SK-N-MC (cell line): ENCODE measurements around the gene PLEKHG1.

Experiments
- EZH2 ChIP-seq: fragments of 200-600 bp; sonication (generic); IDR thresholded peaks from one replicate; pipeline ENCODE4 v1.6.1; 2017; ENCODE audit warnings: antibody characterized with exemption
- POLR2AphosphoS5 ChIP-seq: IDR thresholded peaks from 2 replicates; pipeline ENCODE4 v1.6.1; 2012; ENCODE audit warnings: mild to moderate bottlenecking, low read depth, low read length, borderline replicate concordance

DNA sequence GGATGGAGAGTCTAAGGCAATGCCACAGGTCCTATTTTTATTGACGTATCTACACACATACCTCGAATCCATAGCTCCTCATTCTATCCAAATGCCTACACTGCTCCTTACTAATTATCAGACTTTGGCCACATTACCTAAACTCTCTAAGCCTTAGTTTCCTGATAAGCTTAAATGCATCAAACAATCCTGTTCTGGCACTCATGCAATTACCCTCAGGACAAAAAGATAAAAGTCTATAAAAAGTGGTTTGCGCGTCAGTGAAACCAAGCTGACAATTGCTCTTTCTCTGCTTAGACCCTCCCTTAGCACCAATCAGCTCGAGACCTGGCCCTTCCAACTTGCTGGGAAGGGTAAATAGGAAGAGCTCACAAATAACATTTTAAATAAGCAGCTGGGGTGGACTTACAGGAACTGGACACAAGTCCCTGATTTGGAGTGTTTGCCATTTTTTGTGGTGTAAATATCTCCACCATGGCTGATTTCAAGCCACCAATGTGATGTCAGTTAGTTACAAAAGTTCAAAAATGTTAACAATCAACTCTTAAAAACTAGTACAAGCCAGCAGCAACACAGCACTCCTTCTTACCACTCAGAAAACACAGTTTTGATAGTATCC, 7.2 kb upstream of the PLEKHG1 start:
- no peak for TF ChIP-seq EZH2
- no peak for TF ChIP-seq POLR2AphosphoS5
